GM19099 (cell line): ENCODE measurements around the gene GUCA1A.

ENCODE experiments used
- POLR2A ChIP-seq: IDR thresholded peaks from 3 replicates; pipeline ENCODE4 v1.6.1; 2011; ENCODE audit warnings: low read depth; ENCODE audit not compliant: insufficient read length; ENCODE audit errors: extremely low read depth

Gene GUCA1A

GRCh38 chr6:42193491-42193894, 20.3 kb downstream of the GUCA1A start:
- no peak for TF ChIP-seq POLR2A

GRCh38 chr6:42194056-42194455, 20.9 kb downstream of the GUCA1A start:
- no peak for TF ChIP-seq POLR2A

GRCh38 chr6:42195415-42195814, 22.3 kb downstream of the GUCA1A start:
- TF ChIP-seq POLR2A: no peak

GRCh38 chr6:42197555-42198362, 24.6 kb downstream of the GUCA1A start:
- TF ChIP-seq POLR2A: no peak

- no peak for TF ChIP-seq POLR2A
Observed at GRCh38 chr6:42199106-42199981, 26.2 kb downstream of the GUCA1A start.

GRCh38 chr6:42200035-42200434, 26.9 kb downstream of the GUCA1A start:
- TF ChIP-seq POLR2A: no peak

- no peak for TF ChIP-seq POLR2A
Observed at GRCh38 chr6:42201382-42201781, 28.2 kb downstream of the GUCA1A start.

- TF ChIP-seq POLR2A: no peak
Observed at GRCh38 chr6:42203183-42203582, 30.0 kb downstream of the GUCA1A start.

GRCh38 chr6:42204768-42205282, 31.7 kb downstream of the GUCA1A start:
- TF ChIP-seq POLR2A: no peak

GRCh38 chr6:42210551-42210950, 37.4 kb downstream of the GUCA1A start:
- TF ChIP-seq POLR2A: no peak

GRCh38 chr6:42211726-42212125, 38.6 kb downstream of the GUCA1A start:
- TF ChIP-seq POLR2A: no peak

GRCh38 chr6:42212442-42212841, 39.3 kb downstream of the GUCA1A start:
- no peak for TF ChIP-seq POLR2A

- TF ChIP-seq POLR2A: no peak
Observed at GRCh38 chr6:42217157-42217518, 44.0 kb downstream of the GUCA1A start.

GRCh38 chr6:42217519-42218367, 44.6 kb downstream of the GUCA1A start, which contains the start of gene MRPS10:
MRPS10 (minus strand) TSS chr6:42217861; CDS start chr6:42217849, 12 bp downstream.
- TF ChIP-seq POLR2A: peak; percentile 93

GRCh38 chr6:42220807-42221206, 47.6 kb downstream of the GUCA1A start:
- TF ChIP-seq POLR2A: no peak

GRCh38 chr6:42221546-42221945, 48.4 kb downstream of the GUCA1A start:
- no peak for TF ChIP-seq POLR2A

GRCh38 chr6:42222448-42222847, 49.3 kb downstream of the GUCA1A start:
- no peak for TF ChIP-seq POLR2A
